Fibroblast of lung (primary cell): ENCODE results near the gene R3HDML. TPM values are rescaled to one million over a fixed set of nuclear protein-coding genes. Genes with fewer than 3 reads are reported as not detected.
"Not testable (repeated sequence)": the region's sequence is repeated elsewhere in the genome, so short reads cannot be mapped to it uniquely, and the experiment has no call there.

Experiments used
- DNase-seq, 2 donors: peaks; one replicate each; pipeline versions ENCODE4 v3.0.0 to v3.0.0-alpha.2; 2010; ENCODE audit warnings: low read depth in 2 of 2
- H2AFZ ChIP-seq: 2 replicates; pipeline ENCODE4 v1.5.1; 2012; ENCODE audit warnings: low read length, control low read depth, inconsistent platforms
- H3K27ac ChIP-seq: 2 replicates; pipeline ENCODE4 v1.5.1; 2011; ENCODE audit warnings: low read length, control low read depth; ENCODE audit not compliant: insufficient read depth
- H3K27me3 ChIP-seq: 2 replicates; pipeline ENCODE4 v1.5.1; 2011; ENCODE audit warnings: mild to moderate bottlenecking, low read length; ENCODE audit not compliant: control insufficient read depth, insufficient read depth
- H3K36me3 ChIP-seq: 2 replicates; pipeline ENCODE4 v1.5.1; 2011; ENCODE audit warnings: low read length; ENCODE audit not compliant: control insufficient read depth, insufficient read depth
- H3K4me1 ChIP-seq: 2 replicates; pipeline ENCODE4 v1.5.1; 2011; ENCODE audit warnings: low read length; ENCODE audit not compliant: control insufficient read depth, insufficient read depth; ENCODE audit errors: extremely low read depth
- H3K4me2 ChIP-seq: 2 replicates; pipeline ENCODE4 v1.5.1; 2011; ENCODE audit warnings: low read length, control low read depth; ENCODE audit not compliant: insufficient read depth; ENCODE audit errors: extremely low read depth
- H3K4me3 ChIP-seq, 4 experiments: fragments of 200-600 bp in 1 of 4; sonication (generic) in 1 of 4; replicated peaks in 1 of 4; 2 replicates each; pipeline ENCODE4 v1.5.1; 2011 to 2016; ENCODE audit warnings: low read length in 4 of 4, low read depth in 3 of 4, mild to moderate bottlenecking in 3 of 4, control low read depth in 2 of 4, inconsistent platforms in 1 of 4, mixed read lengths in 1 of 4; ENCODE audit not compliant: insufficient read depth in 1 of 4; ENCODE audit errors: control extremely low read depth in 1 of 4
- H3K79me2 ChIP-seq: 2 replicates; pipeline ENCODE4 v1.5.1; 2012; ENCODE audit warnings: mild to moderate bottlenecking, low read length, inconsistent platforms; ENCODE audit not compliant: control insufficient read depth, insufficient read depth
- H3K9ac ChIP-seq: 2 replicates; pipeline ENCODE4 v1.5.1; 2011; ENCODE audit warnings: mild to moderate bottlenecking, low read length, control low read depth; ENCODE audit not compliant: insufficient read depth
- H3K9me3 ChIP-seq: 2 replicates; pipeline ENCODE4 v1.5.1; 2012; ENCODE audit warnings: low read depth, low read length; ENCODE audit not compliant: control insufficient read depth, insufficient read depth
- H4K20me1 ChIP-seq: 2 replicates; pipeline ENCODE4 v1.5.1; 2011; ENCODE audit warnings: low read length; ENCODE audit not compliant: control insufficient read depth, insufficient read depth; ENCODE audit errors: extremely low read depth
- EZH2 ChIP-seq: IDR thresholded peaks from 2 replicates; pipeline ENCODE4 v1.5.1; 2012; ENCODE audit warnings: low read length, control low read depth, mild to moderate bottlenecking; ENCODE audit errors: missing control alignments
- polyA plus RNA-seq, 2 donors: library from polyadenylated mRNA; depleted of rRNA in 1 of 2; stranded (reverse) in 1 of 2; unstranded in 1 of 2; fragments of >200 nt; gene quantifications; 2 replicates each; pipeline ENCODE4 v1.2.1, GENCODE V29; 2011 to 2012; ENCODE audit warnings: missing spikeins in 1 of 2
- total RNA-seq: library from RNA; depleted of rRNA; stranded (reverse); fragments of >200 nt; gene quantifications from 2 replicates; pipeline ENCODE4 v1.2.1, GENCODE V29; 2014
- TF ChIP-seq, protein P1 (sequence below), 2 donors: IDR thresholded peaks in 1 of 2; conservative IDR thresholded peaks in 1 of 2; 1 replicate in 1 of 2; 2 replicates in 1 of 2; pipeline ENCODE4 v1.5.1; 2011 to 2012; ENCODE audit warnings: low read length in 2 of 2, control low read depth in 1 of 2, inconsistent platforms in 1 of 2, low read depth in 1 of 2, mild to moderate bottlenecking in 1 of 2

The R3HDML gene
- total and polyA plus RNA-seq, 2 donors (not counting 1 experiment from before 2014, with no cell fraction given): not detected

- TF ChIP-seq EZH2: no peak
- TF ChIP-seq, protein P1, sequence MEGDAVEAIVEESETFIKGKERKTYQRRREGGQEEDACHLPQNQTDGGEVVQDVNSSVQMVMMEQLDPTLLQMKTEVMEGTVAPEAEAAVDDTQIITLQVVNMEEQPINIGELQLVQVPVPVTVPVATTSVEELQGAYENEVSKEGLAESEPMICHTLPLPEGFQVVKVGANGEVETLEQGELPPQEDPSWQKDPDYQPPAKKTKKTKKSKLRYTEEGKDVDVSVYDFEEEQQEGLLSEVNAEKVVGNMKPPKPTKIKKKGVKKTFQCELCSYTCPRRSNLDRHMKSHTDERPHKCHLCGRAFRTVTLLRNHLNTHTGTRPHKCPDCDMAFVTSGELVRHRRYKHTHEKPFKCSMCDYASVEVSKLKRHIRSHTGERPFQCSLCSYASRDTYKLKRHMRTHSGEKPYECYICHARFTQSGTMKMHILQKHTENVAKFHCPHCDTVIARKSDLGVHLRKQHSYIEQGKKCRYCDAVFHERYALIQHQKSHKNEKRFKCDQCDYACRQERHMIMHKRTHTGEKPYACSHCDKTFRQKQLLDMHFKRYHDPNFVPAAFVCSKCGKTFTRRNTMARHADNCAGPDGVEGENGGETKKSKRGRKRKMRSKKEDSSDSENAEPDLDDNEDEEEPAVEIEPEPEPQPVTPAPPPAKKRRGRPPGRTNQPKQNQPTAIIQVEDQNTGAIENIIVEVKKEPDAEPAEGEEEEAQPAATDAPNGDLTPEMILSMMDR (conservative IDR thresholded peaks at IDR 0.05 in 1 of 2, IDR thresholded peaks at IDR 0.05 in 1 of 2; ENCODE audit: low read depth in 1 of 2, low read length in 2 of 2): no peak
- DNase-seq: no peak
Observed at GRCh38 chr20:44291754-44292153, 45.1 kb upstream of the R3HDML start.

GRCh38 chr20:44296011-44296410 lies 40.8 kb upstream of the R3HDML start:
- Histone ChIP-seq H3K4me1 (no peaks in the 10 kb centered on the region), H2AFZ (no peak overlapping the region), H3K36me3 (no peaks in the 10 kb centered on the region), H3K4me2 (no peak overlapping the region), H4K20me1 (no peaks in the 10 kb centered on the region), H3K9me3 (no peaks in the 10 kb centered on the region), H3K27me3 (no peaks in the 10 kb centered on the region), H3K79me2 (no peaks in the 10 kb centered on the region), H3K4me3 (no peak overlapping the region), H3K9ac (no peak overlapping the region), H3K27ac (no peak overlapping the region)
- TF ChIP-seq, protein P1 (conservative IDR thresholded peaks at IDR 0.05 in 1 of 2, IDR thresholded peaks at IDR 0.05 in 1 of 2; ENCODE audit: low read depth in 1 of 2, low read length in 2 of 2): no peak
- no peak for TF ChIP-seq EZH2
- DNase-seq: no peak

More at GRCh38 chr20:44291754-44292153, 45.1 kb upstream of the R3HDML start:
- Histone ChIP-seq H3K4me1 (no peaks in the 10 kb centered on the region), H4K20me1 (no peaks in the 10 kb centered on the region), H3K9ac (no peak overlapping the region), H3K4me3 (no peak overlapping the region), H2AFZ (no peak overlapping the region), H3K27ac (no peak overlapping the region), H3K79me2 (no peaks in the 10 kb centered on the region), H3K9me3 (no peaks in the 10 kb centered on the region), H3K4me2 (no peak overlapping the region), H3K36me3 (no peaks in the 10 kb centered on the region), H3K27me3 (no peaks in the 10 kb centered on the region)

DNA sequence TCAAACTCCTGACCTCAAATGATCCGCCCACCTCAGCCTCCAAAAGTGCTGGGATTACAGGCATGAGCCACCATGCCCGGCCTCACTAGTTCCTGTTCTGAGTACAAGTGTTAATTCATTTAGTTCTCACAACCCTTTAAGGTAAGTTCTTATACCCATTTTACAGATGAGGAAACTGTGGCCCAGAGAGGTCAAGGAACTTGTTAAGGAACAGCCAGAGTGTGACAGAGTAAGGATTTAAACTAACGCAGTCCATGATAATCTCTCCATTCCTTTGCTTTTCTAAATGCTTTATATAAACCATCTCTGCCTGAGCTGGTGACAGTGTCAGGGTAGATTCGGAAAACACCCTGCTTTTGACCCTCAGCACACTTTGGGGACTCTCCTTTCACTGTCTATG lies 39.1 kb upstream of the R3HDML start:
- Histone ChIP-seq H3K27me3 (no peaks in the 10 kb centered on the region), H4K20me1 (no peaks in the 10 kb centered on the region), H3K9me3 (no peaks in the 10 kb centered on the region), H3K4me3 (no peak overlapping the region), H3K9ac (no peak overlapping the region), H3K36me3 (no peaks in the 10 kb centered on the region), H3K27ac (no peak overlapping the region), H2AFZ (no peak overlapping the region), H3K79me2 (no peaks in the 10 kb centered on the region), H3K4me2 (no peak overlapping the region), H3K4me1 (no peaks in the 10 kb centered on the region)
- DNase-seq: no peak
- no peak for TF ChIP-seq EZH2
- TF ChIP-seq, protein P1 (conservative IDR thresholded peaks at IDR 0.05 in 1 of 2, IDR thresholded peaks at IDR 0.05 in 1 of 2; ENCODE audit: low read depth in 1 of 2, low read length in 2 of 2): no peak

- DNase-seq, H3K4me2 ChIP-seq, H4K20me1 ChIP-seq, H3K4me3 ChIP-seq, H3K79me2 ChIP-seq, H3K36me3 ChIP-seq, H3K27me3 ChIP-seq, H3K4me1 ChIP-seq, H3K9ac ChIP-seq, H3K9me3 ChIP-seq, H2AFZ ChIP-seq, H3K27ac ChIP-seq: not testable (repeated sequence)
Observed at GRCh38 chr20:44299011-44299535, 37.8 kb upstream of the R3HDML start.
